KBM-7 (cell line): ENCODE measurements around the gene EXOC7.
A peak's percentile ranks its signal among the peaks of the same experiment; 100 is the strongest.

Experiments
- DNase-seq: peaks from one replicate; pipeline ENCODE4 v3.0.0-alpha.2; 2015
- in situ Hi-C: fragments of 300-500 bp; cut with MboI; formaldehyde crosslinking; loops from 2 replicates; pipeline ENCODE4 v1.14.3; 2020; ENCODE audit warnings: low sequenced_read_pairs, low pct_unique_long_range_greater_than_20kb, mixed read lengths

EXOC7 gene, protein sequence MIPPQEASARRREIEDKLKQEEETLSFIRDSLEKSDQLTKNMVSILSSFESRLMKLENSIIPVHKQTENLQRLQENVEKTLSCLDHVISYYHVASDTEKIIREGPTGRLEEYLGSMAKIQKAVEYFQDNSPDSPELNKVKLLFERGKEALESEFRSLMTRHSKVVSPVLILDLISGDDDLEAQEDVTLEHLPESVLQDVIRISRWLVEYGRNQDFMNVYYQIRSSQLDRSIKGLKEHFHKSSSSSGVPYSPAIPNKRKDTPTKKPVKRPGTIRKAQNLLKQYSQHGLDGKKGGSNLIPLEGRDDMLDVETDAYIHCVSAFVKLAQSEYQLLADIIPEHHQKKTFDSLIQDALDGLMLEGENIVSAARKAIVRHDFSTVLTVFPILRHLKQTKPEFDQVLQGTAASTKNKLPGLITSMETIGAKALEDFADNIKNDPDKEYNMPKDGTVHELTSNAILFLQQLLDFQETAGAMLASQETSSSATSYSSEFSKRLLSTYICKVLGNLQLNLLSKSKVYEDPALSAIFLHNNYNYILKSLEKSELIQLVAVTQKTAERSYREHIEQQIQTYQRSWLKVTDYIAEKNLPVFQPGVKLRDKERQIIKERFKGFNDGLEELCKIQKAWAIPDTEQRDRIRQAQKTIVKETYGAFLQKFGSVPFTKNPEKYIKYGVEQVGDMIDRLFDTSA

DNA sequence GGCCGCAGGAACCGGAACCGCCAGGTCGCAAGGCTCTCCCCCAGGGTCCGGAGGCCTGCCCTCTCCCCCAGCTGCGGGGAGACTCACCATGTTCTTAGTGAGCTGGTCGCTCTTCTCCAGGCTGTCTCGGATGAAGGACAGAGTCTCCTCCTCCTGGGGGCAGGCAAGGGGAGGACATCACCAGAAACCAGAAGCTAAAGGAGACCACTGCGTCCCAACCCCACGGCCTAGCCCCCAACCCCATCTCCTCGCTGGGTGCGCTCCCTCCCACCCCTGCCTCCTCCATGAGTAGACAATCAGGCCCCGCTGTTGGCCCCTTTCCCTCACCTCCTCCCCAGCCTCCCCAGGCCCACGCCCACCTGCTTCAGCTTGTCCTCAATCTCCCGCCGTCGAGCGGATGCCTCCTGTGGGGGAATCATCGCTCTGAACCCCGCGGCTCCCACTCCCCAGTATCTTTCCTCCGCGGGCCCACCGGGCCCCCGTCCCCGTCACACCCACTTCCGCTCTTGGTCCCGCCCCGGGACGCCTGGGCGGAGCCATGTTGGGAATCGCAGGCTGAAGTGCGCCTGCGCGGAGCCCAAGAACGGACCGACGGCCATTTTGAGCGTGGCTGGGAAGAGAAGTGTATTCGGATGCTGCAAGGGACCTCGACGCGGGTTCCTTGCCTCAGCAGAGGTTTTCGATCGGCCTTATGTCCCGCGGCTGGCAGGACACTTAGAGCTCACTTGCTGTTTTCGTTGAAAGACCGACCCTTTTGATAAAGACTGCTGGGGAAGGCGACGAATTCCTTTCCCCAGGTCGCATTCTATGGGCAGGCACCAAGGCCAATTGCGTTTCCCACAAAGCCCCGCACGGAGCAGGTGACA lies at the start of gene EXOC7:
Gene EXOC7 (minus strand): TSS at position 514 of the 866 bp plus-strand sequence. CDS start 95 bp downstream, at position 419.
- in situ Hi-C loops: no loop called here
- peak; percentile 89 for DNase-seq

DNA sequence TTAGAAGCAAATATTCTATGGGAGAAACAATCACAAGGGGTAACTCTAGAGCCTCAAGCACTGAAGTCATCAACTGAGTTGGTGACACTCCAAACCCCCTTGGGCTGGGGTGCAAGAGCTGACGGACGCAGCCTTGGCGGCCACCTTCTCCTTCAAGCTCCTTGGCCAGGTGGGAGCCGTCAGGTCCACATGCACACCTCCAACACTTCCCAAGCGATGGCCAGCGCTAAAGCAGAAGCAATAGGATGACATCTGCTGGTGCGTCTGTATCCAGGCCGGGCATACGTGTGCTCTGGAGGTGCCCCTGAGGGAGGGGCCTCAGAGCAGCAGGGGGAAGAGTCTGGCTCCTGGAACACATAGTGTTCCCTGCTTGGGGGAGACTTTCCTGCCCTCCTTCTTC lies 49.6 kb upstream of the EXOC7 start:
- no peak for DNase-seq
- in situ Hi-C loops: no loop called here

DNA sequence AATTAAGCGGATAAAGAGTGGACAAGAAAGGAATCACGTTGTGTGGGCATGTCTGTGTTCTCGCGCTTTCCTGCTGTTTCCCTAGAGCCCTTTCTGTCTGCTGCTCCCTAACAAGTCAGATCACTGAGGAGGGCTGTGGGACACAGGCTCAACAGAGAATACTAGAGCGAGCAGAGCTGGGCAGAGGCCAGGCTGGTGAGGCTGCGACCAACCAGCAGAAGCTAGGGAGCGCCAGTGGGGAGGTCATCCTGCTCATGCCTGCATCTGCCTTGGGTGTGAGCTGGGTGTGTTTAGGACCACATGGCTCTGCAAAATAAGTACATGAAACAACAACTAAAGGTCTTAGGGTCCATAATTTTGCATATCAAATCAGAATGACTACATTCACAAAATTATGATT lies 49.0 kb upstream of the EXOC7 start:
- no peak for DNase-seq
- in situ Hi-C loops: no loop called here

DNA sequence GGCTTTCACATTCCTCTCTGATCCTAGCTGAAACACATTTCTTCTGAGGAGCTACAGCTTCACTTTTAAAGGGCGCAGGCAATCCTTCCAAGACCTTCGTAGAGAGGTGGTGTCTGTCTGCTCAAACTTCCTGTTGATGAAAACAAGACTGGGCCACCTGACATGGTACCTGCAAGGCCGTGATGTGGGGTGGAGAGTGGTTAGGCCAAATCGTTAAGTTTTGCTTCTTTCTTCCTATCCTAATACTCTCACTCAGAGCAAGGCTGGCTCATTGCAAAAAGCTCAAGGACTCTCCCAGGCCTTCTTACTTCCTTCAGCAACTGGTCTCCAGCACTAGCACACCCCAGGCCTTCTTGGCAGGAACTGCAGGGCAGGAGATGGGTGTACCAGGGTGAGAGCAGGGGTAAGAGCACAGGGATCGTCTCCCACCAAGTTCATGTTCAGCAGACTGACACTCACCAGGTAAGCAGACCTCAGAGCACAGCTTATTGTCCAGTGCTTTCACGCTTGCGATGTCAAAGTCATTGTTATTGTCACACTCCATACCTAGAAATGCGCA lies 48.4 kb upstream of the EXOC7 start:
- in situ Hi-C loops: no loop called here
- no peak for DNase-seq

DNA sequence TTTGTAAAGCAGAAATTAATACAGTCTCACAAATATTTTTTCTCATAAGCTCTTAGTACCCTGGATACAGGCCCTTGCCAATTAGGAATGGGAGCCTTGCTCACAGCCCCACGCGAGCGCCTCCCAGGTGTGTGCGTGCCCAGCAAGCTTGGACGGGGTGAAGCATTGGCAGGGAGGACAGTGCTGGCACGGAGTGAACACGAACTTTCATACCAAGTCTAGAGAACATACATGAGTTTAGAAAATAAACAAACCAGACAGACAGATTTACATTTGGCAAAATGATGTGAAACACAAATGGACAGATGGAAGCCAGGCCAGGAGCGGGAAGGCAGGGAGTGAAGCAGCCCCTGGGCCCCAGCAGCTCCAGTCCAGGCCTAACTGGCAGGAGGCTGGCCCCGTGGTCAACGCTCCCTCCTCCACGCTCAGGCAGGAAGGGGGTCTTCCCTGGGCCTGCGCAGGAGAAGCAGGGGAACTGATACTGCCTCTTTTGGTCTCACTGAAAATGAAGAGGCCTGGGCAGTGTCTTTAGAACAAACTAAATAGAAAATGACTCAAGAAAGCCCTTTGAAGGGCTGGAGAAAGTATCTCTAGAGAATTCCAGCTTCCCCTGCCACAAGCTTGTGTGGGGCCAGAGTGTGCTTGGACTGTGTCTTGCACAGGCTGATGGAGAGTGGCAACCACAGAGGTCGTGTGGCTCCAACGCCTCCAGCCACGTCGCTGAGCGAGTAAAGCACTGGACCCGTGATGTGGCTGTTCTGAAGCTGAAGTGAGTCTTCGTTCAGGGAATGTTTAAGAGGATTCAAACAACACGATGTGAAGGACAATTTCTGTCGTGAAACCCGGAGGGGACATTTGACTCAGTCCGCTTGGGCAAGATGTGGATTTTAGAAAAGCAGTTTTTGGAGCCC lies 47.4 kb upstream of the EXOC7 start:
- in situ Hi-C loops: no loop called here
- no peak for DNase-seq

DNA sequence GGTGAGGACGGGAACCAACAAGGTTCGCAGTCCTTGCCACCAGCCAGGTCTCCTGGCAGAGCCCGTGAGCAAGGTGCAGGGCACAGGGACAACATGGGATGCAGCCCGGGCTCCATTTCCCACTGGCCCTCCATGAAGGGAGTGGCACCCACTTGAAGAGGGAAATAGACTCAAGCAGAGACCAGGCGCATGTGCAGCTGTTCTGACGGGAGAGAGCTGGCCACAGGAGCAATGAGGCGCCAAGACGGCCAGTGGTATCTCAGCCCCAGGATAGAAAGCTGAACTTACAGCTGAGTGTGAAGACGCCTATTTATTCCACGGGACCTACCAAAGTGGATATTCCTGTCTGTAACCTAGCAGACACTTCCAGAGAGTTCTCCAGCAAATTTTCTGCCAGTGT lies 45.6 kb upstream of the EXOC7 start:
- no peak for DNase-seq
- in situ Hi-C loops: no loop called here

DNA sequence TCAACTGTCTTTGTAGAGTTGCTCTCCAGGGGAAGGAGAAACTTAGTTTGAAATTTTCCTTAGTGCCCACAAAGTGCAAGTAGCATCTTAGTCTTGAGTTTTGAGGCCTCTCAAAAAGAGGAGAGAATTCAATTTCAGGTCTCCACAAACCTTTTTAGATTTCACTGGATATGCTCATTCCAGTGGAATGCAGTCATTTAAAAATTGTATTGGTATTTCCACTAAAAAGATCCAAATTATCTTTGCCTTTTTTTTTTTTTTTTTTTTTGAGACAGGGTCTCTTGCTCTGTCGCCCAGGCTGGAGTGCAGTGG lies 44.4 kb upstream of the EXOC7 start:
- no peak for DNase-seq
- in situ Hi-C loops: no loop called here

DNA sequence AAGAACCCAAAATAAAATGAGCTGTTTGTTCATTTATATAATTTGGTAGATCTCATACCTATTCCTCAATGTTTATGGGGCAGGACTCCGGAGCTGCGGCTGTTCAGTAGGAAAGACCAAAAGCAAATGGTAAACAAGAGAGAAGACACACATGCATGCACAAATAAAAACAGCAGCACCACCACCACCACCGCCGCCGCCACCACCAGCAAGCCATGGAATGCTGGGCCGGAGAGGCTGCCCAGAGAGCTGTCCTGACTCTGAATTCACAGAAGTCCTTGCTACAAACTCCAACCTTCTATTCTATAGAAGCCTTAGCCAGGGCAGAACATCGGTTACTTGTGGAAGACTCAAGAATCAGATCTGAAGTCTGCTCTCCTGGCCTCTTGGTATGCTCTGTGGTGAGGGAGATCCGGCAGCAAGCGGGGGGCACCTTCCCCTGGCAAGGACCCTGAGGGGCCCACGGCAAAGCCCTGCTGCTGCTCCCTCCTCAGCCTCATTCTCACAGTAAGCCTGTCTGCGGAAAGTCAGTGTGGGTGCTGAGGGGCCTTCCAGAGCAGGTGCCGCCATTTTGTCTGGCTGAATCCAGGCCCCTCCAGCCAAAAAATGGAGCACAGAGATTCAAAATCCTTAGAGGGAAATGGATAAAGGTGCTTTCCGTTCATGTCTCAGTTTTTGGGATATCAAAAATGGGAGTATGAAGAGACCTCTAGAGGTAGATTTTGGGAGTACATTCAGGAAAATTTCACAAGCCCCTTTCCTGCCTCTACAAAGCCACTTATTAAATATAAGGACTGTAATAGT lies 43.8 kb upstream of the EXOC7 start:
- DNase-seq: peak; percentile 51
- in situ Hi-C loops: no loop called here

DNA sequence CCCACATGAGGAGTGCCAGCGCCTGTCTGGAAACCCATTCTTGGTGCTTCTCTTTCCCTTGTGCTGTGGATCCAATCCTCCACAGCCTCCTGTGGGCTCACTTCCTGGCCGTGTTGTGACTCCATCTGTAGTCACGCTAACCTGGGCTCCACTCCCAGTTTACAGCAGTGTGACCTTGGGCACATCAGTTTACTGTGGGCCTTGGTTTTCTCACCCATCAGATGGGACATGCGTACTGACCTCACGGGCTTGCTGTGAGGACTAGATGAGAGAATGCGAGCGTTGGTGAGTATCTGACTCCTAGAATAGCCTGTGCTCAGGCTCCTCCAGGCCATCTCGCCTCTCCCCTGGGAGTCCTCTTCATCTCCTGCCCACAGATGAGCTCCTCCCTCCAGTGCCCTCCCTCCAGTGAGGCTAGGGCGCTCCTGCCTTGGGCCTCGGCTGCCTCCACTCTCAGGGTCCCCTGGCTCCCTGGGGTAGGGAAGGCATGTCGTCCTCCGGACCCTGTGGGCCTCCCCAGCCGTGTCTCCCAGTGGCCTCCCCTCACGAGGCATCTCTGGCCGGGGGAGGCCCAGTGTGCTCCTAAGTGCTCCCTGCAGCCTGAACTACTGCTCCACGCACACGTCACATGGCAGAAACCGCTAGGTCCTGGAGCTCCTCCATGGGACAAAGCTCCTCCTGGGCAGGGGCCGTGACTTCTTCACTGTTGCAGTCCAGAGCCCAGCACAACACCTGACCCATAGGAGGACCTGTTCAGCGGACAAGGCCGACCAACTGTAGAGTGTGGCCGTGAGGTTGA lies 42.7 kb upstream of the EXOC7 start:
- in situ Hi-C loops: no loop called here
- DNase-seq: no peak

DNA sequence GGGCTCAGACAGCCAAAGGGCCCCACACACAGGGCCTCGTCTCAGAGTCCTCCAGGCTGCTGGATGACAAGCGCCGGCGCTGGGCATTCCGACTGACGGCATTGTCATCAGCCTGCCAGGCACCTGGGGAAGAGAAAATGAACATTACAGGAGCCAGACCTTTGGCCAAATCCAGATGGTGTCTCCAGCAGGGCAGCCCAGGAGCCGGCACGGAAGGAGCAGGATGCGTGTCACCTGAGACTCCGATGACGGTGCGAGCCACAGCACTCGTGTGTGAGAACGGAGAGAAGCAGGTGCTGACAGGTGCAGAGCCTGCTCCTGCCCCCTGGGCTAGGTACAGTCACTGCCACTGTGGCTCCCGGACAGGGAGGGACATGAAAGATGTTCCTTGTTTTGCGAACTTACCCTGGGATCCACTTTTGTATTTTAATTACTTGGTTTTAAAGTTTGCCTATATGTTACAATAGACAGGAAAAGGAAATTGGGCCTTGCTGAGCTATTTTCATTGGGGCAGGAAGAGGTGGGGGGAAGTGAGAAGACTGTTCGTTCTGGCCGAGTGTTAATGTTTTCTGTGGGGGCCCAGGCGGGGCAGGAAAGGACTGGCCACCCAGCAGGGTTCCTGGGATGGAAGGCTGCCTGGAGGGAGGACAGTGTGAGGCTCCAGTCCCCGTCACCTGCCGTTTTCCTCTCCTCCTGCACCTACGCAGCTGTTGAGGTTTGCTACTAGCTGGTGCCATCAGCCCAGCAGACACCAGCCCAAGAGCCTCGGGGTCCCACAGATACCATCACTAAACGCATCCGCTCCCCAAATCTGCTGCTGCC lies 41.9 kb upstream of the EXOC7 start:
- peak; percentile 44 for DNase-seq
- in situ Hi-C loops: no loop called here

DNA sequence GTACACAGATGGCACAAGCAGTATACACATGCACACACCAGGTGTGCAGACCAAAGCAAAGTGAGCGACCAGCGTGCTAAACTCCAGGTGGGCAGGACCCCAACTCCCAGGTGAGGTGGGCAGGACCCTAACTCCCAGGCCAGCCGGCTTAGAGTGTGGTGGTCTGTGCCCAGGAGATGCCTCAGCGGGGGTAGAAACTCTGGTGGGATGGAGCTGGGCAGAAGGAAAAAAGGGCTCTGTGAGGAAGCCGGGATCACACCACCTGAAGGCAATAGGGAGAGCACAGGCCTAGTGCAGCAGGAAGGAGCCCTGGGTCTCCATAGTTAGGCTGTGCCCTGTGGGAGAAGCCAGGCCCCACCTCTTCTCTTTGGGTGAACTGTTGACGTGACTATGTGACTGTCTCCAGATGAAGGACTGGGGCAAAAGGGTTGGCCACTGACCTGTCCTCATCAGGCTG lies 39.0 kb upstream of the EXOC7 start:
- in situ Hi-C loops: no loop called here
- DNase-seq: no peak

DNA sequence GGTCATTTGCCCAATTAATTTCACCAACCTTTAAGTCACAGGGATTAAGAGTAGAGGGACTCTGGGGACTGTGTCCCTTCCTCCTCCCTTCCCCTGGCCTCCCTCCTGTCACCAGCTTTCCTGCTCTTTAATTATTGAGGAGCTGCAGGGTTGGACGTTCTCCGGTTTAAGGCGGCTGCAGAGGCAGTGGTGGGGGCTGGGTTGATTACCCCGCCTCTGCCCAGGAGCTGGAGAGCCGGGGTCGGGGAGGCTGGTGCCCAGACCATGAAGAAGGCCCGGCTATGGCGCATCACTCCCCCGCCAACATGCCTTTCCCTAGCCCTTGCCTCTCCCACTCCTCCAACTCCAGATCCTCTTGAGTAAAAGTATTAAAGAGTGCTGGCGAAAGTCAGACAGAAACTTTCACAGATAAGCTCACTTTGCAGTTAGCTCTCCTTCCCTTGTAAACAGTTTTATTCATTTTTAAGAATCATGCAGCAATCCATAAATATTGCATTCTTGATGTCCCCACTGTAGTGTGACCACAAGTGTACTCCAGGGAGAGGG lies 38.5 kb upstream of the EXOC7 start:
- in situ Hi-C loops: no loop called here
- DNase-seq: peak; percentile 34

DNA sequence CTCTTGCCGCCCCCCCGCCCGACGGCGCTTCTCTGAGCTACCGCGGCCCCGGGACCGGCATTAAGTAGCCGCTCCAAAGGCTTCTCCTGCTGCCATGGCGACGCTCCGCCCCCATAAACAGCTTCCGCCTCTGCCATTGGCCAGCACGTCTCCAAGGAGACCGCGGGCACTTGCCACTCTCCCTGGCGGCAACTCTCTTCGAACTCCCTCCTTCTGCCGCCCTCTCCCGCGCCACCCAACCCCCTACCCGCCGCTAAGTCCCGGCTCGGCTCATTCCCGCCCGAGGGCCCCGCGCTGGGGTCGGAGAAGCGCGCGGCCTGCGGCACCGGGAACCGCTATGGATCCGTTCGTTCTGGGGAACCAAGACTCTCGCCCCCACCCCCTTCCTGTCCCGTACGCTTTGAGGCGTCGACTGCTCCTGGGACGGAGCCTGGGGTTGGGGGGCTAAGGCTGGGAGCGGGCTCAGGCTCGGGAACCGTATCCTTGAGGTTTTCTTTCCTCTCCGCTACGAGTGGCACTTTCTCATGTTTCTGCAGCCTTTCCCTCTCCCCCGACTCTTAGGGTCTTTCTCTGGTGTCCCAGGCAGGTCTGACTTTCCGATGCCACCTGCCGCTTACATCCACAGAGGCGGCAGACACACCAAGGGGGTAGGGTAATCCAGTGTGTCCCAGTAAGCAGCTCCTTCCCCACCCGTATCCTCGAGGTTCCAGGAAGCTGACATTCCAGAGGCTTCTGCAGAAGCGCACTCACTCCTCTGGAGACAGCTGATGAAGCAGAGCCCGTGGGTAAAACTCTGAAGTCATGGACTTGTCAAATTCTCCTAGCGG lies 37.8 kb upstream of the EXOC7 start, which contains the start of gene FOXJ1:
Gene FOXJ1 (minus strand): TSS at position 34 of the 827 bp plus-strand sequence. CDS start 850 bp downstream, outside the sequence.
- in situ Hi-C loops: no loop called here
- DNase-seq: peak; percentile 93

DNA sequence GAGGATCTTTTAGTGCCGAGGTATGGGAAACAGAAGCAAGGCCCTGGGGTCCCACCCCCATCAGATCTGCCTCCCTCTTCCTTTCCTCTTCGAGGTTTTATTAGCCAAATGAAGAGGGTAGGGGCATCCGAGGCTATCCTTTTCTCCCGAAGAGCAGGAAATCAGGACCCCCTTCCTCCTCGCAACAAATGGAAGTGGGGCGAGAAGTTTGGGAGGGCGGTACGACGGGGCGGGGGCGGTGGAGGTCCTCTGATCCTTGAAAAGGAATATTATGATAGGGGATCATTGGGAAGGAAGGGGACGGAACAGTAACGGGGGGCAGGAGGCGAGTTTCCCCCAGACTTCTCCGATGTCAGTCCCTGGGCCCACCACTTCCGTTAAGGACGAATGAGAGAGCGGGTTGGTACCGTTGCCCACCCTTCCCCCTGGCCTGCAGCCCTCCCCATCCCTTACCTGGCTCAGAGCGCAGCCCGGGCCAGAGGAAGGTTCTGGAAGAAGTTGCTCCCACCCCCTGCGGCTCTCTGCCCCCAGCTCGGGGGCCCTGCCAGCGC lies 37.1 kb upstream of the EXOC7 start:
- in situ Hi-C loops: no loop called here
- no peak for DNase-seq
